ENCODE data around the gene VEGFB.

- TF ChIP-seq CTCF (IDR thresholded peaks at IDR 0.05; ENCODE audit: control extremely low read depth in 1 of 3, insufficient read depth in 1 of 3, low read depth in 1 of 3, low read length in 3 of 3) (no peak), CREB1 (IDR thresholded peaks at IDR 0.05) (no peak), POLR2A (IDR thresholded peaks at IDR 0.05; ENCODE audit: control extremely low read depth in 1 of 2, low read depth in 2 of 2, low read length in 2 of 2) (no peak), TAF1 (IDR thresholded peaks at IDR 0.05; ENCODE audit: low read depth, low read length) (no peak), RAD21 (IDR thresholded peaks at IDR 0.05 in 1 of 2, conservative IDR thresholded peaks at IDR 0.05 in 1 of 2; ENCODE audit: low read depth in 2 of 2, low read length in 2 of 2) (no peak), KDM1A (IDR thresholded peaks at IDR 0.05; ENCODE audit: borderline replicate concordance, low read length) (no peak), ATF2 (IDR thresholded peaks at IDR 0.05; ENCODE audit: low read length) (no peak), CEBPB (IDR thresholded peaks at IDR 0.05; ENCODE audit: low read depth, low read length) (no peak), SAP30 (IDR thresholded peaks at IDR 0.05; ENCODE audit: insufficient read depth, insufficient replicate concordance, low read length) (no peak), SIN3A (conservative IDR thresholded peaks at IDR 0.05 in 1 of 2, IDR thresholded peaks at IDR 0.05 in 1 of 2; ENCODE audit: low read depth in 1 of 2, low read length in 2 of 2) (no peak)
- TF ChIP-seq, protein P1, sequence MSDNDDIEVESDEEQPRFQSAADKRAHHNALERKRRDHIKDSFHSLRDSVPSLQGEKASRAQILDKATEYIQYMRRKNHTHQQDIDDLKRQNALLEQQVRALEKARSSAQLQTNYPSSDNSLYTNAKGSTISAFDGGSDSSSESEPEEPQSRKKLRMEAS (IDR thresholded peaks at IDR 0.05), result no peak
Observed at GRCh38 chr11:64219755-64220154, 14.6 kb upstream of the VEGFB start.

Data from H1 (cell line).